Measurements from ENCODE around the gene SCUBE2.

DNA sequence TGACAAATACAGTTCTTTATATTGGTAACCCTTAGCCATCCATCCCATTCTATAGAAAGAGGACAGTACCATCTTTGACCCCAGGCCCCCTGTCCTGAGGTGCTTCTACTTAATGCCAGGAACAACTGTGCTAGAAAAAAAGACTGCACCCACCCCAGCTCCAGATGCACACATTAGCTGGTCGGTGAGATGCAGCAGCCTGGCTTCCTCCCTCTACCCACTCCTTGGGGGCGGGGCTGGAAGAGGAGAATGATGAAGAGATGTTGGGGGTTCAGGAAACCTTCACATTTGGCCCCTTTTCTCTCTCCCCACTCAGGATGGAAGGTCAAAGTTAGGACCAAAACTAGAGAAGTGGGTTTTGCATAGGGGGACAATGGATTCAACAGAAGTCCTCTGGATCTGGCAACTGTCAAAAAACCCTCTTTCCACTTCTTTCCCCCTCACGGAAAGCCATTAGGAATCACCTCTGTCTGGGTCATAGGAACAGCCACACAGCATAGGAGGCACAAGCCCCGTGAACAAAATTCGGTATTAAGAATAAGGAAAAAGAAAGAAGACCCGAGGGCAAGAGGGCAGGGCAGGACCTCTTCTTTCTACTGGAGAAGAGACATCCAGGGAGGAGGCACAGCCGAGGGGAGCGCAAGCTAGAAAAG, 88.4 kb downstream of the SCUBE2 start:
- TF ChIP-seq CTCF (IDR thresholded peaks at IDR 0.05) (no peak), POLR2A (IDR thresholded peaks at IDR 0.05) (no peak)
